Heart right ventricle (tissue), 16 donors: Measurements from ENCODE around the gene SLC10A6. TPM values are rescaled to one million over a fixed set of nuclear protein-coding genes. Genes with fewer than 3 reads are reported as not detected.
A peak's percentile ranks its signal among the peaks of the same experiment; 100 is the strongest.

Experiments
- ATAC-seq, 8 donors: fragments of 200-7000 bp; cut with Tn5 transposase; one replicate each; pipeline ENCODE4 v1.9.1; 2020; ENCODE audit warnings: mild to moderate bottlenecking in 8 of 8, moderate library complexity in 8 of 8, moderate number of reproducible peaks in 1 of 8
- DNase-seq, 2 donors: peaks; one replicate each; pipeline ENCODE4 v3.0.0-alpha.2; 2020
- H3K27ac ChIP-seq, 10 donors: fragments of 200-600 bp; sonication (generic) in 2 of 10; one replicate each; pipeline versions ENCODE4 v1.5.0 to v1.8.0; 2020 to 2022; ENCODE audit warnings: mild to moderate bottlenecking in 3 of 10
- H3K27me3 ChIP-seq, 7 donors: fragments of 200-600 bp; one replicate each; pipeline ENCODE4 v1.8.0; 2021 to 2022; ENCODE audit warnings: mild to moderate bottlenecking in 2 of 7
- H3K36me3 ChIP-seq, 9 donors: fragments of 200-600 bp; sonication (generic) in 1 of 9; one replicate each; pipeline versions ENCODE4 v1.5.0 to v1.8.0; 2020 to 2022; ENCODE audit warnings: mild to moderate bottlenecking in 2 of 9
- H3K4me1 ChIP-seq, 9 donors: fragments of 200-600 bp; sonication (generic) in 1 of 9; one replicate each; pipeline versions ENCODE4 v1.5.0 to v1.8.0; 2020 to 2022; ENCODE audit warnings: mild to moderate bottlenecking in 4 of 9
- H3K4me3 ChIP-seq, 10 donors: fragments of 200-600 bp; sonication (generic) in 2 of 10; one replicate each; pipeline versions ENCODE4 v1.5.0 to v1.8.0; 2020 to 2022; ENCODE audit warnings: mild to moderate bottlenecking in 7 of 10, moderate library complexity in 2 of 10
- H3K9me3 ChIP-seq, 11 donors: fragments of 200-600 bp in 10 of 11; sonication (generic) in 2 of 11; one replicate each; pipeline versions ENCODE4 v1.5.0 to v1.8.0; 2013 to 2022; ENCODE audit warnings: mild to moderate bottlenecking in 2 of 11, control low read depth in 1 of 11, moderate library complexity in 1 of 11
- WGBS, 2 donors: extraction: QIAGEN DNeasy Blood & Tissue Kit; methylation state at CpG; one replicate each; pipeline ENCODE4 v1.1.7; 2013; ENCODE audit warnings: inconsistent platforms in 1 of 2; 5-methylcytosine and 5-hydroxymethylcytosine counted together
- intact Hi-C, 10 donors: fragments of 100-400 bp; cut with DNase I; formaldehyde crosslinking; loops; one replicate each; pipeline versions ENCODE4 v1.11.1 to v1.14.2; 2022
- polyA plus RNA-seq, 2 donors: library from polyadenylated mRNA; stranded (reverse); fragments of 200-250 nt; gene quantifications; one replicate each; pipeline ENCODE4 v1.2.3, GENCODE V29; 2013
- total RNA-seq, 10 donors: library from RNA; stranded (reverse); fragmentation: NEBNext Ultra II Directional in 3 of 10; extraction: Animal tissue kit (Norgen Biotek cat#: 25700) in 3 of 10; gene quantifications; one replicate each; pipeline versions ENCODE4 v1.2.1 to v1.2.4, GENCODE V29; 2021 to 2023
- TF ChIP-seq, protein P1 (sequence below), 9 donors: fragments of 200-600 bp; sonication (generic) in 2 of 9; IDR thresholded peaks; one replicate each; pipeline versions ENCODE4 v1.5.0 to v1.8.0; 2021 to 2022; ENCODE audit warnings: antibody characterized with exemption in 9 of 9, mild to moderate bottlenecking in 5 of 9, moderate library complexity in 1 of 9
- donor health status: Arrhythmogenic right ventricular cardiomyopathy.
- donor health status: ischemic (EF 13 %, LVEDD 7.1; RV severe dilation, severe dysfunction).
- donor health status: healthy with polysubstance abuse.
- donor health status: DM: no; HTN: yes; CAD: no.
- donor health status: DM: no; HTN: no; CAD: no.
- donor health status: ischemic (EF 25% LVEDD 6.9; RV normal size, moderate dysfunction).
- donor health status: ischemic (EF 25% LVEDD 5.7; RV mildly dilated, moderate dysfunction).
- donor health status: healthy.
- donor health status: DM: yes; HTN: yes; CAD: no.
- donor health status: Ischemic cardiomyopathy.
- donor health status: ischemic (EF 35%, LVEDD 5.7; RV mildly dilated, moderate dysfunction).
- donor health status: nonischemic (EF 11% LVEDD 7.7; RV severe dilation, severe dysfunction).
- donor health status: DM: yes; HTN: yes; CAD: no.
- donor health status: PGD.
- donor health status: ischemic (EF 29% LVEDD 5.4; RV normal size, mild dysfunction).
- donor health status: nonischemic (EF 23%, LVEDD 6.1; RV moderate dilation, normal function).

Gene SLC10A6
- total and polyA plus RNA-seq, 12 donors: 0.22 to 0.90 (median 0.46) TPM; not detected in 2

DNA sequence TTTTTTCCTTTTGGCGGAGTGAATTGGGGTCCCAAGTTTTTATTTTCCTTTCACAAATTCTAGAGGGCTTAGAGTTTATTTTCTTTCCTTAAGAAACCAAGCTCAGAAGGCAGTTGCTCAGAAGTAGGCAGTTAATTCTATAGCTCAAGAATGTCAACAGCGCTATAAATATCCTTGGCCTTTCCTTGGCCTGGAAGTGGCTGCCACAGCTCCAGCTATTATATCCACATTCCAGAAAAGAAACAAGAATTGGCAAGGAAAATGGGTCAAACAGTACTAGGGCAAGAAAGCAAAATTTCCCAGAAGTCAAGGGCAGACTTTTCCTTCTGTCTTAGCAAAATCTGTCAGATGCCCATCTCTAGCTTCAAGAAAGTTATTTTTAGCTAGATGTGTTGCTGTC is 31.0 kb downstream of the SLC10A6 start:
- ATAC-seq (no peak), DNase-seq (no peak)
- 92 to 95% methylated on average over 2 of the region's 2 CpGs for WGBS, 2 donors
- peaks cover 0 to 24% (median 7%) of the 10 kb centered on the region in 9 donors for H3K36me3 ChIP-seq
- TF ChIP-seq, protein P1, sequence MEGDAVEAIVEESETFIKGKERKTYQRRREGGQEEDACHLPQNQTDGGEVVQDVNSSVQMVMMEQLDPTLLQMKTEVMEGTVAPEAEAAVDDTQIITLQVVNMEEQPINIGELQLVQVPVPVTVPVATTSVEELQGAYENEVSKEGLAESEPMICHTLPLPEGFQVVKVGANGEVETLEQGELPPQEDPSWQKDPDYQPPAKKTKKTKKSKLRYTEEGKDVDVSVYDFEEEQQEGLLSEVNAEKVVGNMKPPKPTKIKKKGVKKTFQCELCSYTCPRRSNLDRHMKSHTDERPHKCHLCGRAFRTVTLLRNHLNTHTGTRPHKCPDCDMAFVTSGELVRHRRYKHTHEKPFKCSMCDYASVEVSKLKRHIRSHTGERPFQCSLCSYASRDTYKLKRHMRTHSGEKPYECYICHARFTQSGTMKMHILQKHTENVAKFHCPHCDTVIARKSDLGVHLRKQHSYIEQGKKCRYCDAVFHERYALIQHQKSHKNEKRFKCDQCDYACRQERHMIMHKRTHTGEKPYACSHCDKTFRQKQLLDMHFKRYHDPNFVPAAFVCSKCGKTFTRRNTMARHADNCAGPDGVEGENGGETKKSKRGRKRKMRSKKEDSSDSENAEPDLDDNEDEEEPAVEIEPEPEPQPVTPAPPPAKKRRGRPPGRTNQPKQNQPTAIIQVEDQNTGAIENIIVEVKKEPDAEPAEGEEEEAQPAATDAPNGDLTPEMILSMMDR (IDR thresholded peaks at IDR 0.05): no peak
- intact Hi-C loops: loop anchor here in 1 of 10 donors (10.0 kb wide), 1 partner anchor 77 kb away; the partner anchor contains the start of gene C4orf36
- H3K27ac ChIP-seq: no peak overlapping the region
- no peaks in the 10 kb centered on the region for H3K27me3 ChIP-seq
- peaks cover 0 to 12% (median 0%) of the 10 kb centered on the region in 9 donors for H3K4me1 ChIP-seq
- no peak overlapping the region for H3K4me3 ChIP-seq
- peaks cover 0 to 18% (median 5%) of the 10 kb centered on the region in 11 donors for H3K9me3 ChIP-seq

DNA sequence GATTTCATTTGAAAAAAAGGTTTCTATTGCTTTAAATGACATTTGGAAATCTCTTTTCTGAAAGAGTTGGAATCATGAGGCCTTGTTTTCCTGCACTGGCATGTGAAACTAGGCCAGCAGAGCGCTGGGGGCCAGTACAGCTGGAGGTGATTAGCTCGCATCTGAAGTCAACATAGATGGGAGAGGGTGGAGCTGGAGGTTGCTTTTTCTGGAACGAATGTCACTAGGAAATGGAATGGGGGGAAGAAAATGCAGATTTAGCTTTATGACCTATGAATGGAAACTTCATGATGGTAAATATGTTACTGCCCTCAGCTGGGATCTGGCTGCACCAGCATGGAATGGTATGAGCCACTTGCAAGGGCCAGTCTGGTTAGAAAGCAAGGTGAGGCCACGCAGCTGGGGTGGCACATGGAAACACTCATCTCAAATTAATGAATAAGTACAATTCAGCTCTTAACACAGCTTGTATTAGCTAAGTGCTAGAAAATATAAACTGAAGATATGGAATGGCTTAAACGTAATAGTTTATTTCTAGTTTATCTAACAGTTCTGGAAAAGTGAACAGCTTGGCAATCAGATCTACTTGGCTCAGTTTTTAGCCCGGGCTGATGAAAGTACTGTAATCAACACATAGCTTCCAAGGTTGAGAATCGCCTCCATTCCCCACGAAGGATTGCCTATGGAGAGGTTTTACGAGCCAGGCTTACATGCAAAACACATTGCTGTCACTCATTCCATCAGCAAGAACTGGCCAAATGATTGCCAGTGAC is 32.5 kb downstream of the SLC10A6 start:
- TF ChIP-seq, protein P1 (IDR thresholded peaks at IDR 0.05): no peak
- intact Hi-C loops: loop anchor here in 1 of 10 donors (10.0 kb wide), 1 partner anchor 78 kb away; the partner anchor contains the start of gene C4orf36
- peaks cover 0 to 18% (median 5%) of the 10 kb centered on the region in 11 donors for H3K9me3 ChIP-seq
- H3K27ac ChIP-seq: peak overlapping the region in 7 of 10 donors; percentile 10 to 63 (median 36)
- no peaks in the 10 kb centered on the region for H3K27me3 ChIP-seq
- H3K4me3 ChIP-seq: no peak overlapping the region
- 60 to 63% methylated on average over 9 of the region's 9 CpGs for WGBS, 2 donors
- ATAC-seq (peak in 7 of 8 donors; percentile 67 to 94 (median 83)), DNase-seq (peak; percentile 13 to 29)
- H3K36me3 ChIP-seq: peaks cover 0 to 24% (median 8%) of the 10 kb centered on the region in 9 donors
- H3K4me1 ChIP-seq: peaks cover 0 to 12% (median 0%) of the 10 kb centered on the region in 9 donors

DNA sequence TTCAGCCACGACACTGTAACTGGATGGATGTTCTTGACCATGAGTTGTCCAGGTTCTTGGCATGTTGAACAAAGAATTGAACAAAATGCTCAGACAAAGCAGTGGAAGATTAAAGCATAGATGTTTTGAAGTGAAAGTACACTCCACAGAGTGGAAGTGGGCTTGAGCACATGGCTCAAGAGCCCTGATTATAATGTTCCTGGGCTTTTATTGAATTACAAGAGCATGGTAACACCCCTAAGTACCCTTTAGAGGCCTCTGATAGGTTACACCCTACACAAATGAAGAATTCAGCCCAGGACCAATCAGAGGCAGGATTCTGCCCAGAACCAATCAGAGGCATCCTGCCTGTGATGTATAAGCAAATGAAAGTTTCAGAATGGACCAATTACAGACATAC is 33.5 kb downstream of the SLC10A6 start:
- peaks cover 0 to 18% (median 5%) of the 10 kb centered on the region in 11 donors for H3K9me3 ChIP-seq
- no peaks in the 10 kb centered on the region for H3K27me3 ChIP-seq
- ATAC-seq (no peak), DNase-seq (no peak)
- H3K4me1 ChIP-seq: peaks cover 0 to 12% (median 0%) of the 10 kb centered on the region in 9 donors
- H3K27ac ChIP-seq: peak overlapping the region in 5 of 10 donors; percentile 10 to 63 (median 36)
- TF ChIP-seq, protein P1 (IDR thresholded peaks at IDR 0.05): no peak
- no peak overlapping the region for H3K4me3 ChIP-seq
- 86 to 92% methylated on average over 1 of the region's 1 CpG for WGBS, 2 donors
- peaks cover 0 to 34% (median 9%) of the 10 kb centered on the region in 9 donors for H3K36me3 ChIP-seq
- intact Hi-C loops: loop anchor here in 1 of 10 donors (10.0 kb wide), 1 partner anchor 79 kb away; the partner anchor contains the start of gene C4orf36

DNA sequence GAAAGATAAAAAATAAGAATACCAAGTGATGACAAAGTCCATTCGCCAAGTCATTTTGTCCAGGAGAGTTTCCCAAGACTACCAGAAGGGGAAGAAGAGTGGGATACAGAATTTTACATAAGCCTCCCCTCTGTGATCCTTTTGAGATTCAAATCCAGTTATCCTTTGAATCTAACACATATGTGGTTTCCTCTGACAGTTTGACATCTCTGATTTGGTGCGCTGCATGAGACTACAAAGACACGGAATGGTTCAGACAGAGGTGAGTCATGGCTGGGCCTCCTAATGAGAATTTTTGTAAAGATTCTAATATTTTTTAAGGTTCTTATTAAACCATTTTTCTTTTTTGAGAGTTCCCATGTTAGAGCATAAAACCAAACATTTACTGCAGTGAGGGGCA is 38.3 kb downstream of the SLC10A6 start:
- intact Hi-C loops: loop anchor here in 1 of 10 donors (10.0 kb wide), 1 partner anchor 84 kb away; the partner anchor contains the start of gene C4orf36
- H3K4me1 ChIP-seq: peaks cover 0 to 2% (median 0%) of the 10 kb centered on the region in 9 donors
- peaks cover 0 to 12% (median 5%) of the 10 kb centered on the region in 11 donors for H3K9me3 ChIP-seq
- DNase-seq (no peak), ATAC-seq (no peak)
- H3K36me3 ChIP-seq: peaks cover 0 to 53% (median 9%) of the 10 kb centered on the region in 9 donors
- TF ChIP-seq, protein P1 (IDR thresholded peaks at IDR 0.05): no peak
- H3K4me3 ChIP-seq: no peak overlapping the region
- no peaks in the 10 kb centered on the region for H3K27me3 ChIP-seq
- no peak overlapping the region for H3K27ac ChIP-seq
- 97% methylated on average over 3 of the region's 3 CpGs for WGBS, 2 donors
